Ureter (tissue), 1 donor: ENCODE measurements around the gene WDR5. TPM values are rescaled to one million over a fixed set of nuclear protein-coding genes. Genes with fewer than 3 reads are reported as not detected.

Experiments
- DNase-seq: peaks from one replicate; pipeline ENCODE4 v3.0.0-alpha.2; 2020; ENCODE audit warnings: low spot score
- total RNA-seq: library from RNA; stranded (reverse); gene quantifications from one replicate; pipeline ENCODE4 v1.2.4, GENCODE V29; 2023
- donor health status: DM: yes; HTN: yes; CAD: no.

Gene WDR5
- total RNA-seq, 1 donor from 2014 or later: 30.6 TPM

- DNase-seq: no peak
Measured at GRCh38 chr9:134158242-134158641, 22.4 kb downstream of the WDR5 start.

DNA sequence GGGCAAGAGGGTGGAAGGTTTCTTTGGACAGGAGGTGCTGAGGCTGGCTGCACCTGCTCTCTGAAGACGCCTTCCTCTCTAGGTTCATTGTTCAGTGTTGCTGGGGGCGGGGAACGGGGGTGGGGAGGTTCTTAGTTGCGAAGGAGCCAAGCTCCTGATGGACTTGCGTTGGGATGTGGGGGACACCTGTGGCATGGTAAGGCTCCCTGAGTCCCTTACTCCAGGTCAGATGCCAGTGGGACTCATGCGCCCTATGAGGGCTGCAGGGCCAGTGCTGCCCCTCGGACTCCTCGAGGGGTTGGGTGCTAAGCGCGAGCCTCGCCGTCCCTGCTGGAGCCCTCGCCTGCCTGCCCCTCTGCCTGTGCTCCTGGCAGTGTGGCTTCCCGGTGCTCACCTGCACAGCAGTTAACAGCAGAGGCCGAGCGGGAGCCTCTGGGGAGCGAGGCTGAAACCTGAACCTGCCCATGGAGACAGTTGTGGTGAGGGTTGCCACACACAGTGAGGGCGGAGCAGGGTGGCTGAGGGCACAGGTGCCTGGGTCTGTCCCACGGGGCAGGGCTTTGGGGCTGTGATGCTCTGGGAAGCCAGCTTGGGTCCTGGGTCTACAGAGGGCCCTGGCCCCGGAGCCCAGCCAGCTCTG lies 23.0 kb downstream of the WDR5 start:
- no peak for DNase-seq

DNA sequence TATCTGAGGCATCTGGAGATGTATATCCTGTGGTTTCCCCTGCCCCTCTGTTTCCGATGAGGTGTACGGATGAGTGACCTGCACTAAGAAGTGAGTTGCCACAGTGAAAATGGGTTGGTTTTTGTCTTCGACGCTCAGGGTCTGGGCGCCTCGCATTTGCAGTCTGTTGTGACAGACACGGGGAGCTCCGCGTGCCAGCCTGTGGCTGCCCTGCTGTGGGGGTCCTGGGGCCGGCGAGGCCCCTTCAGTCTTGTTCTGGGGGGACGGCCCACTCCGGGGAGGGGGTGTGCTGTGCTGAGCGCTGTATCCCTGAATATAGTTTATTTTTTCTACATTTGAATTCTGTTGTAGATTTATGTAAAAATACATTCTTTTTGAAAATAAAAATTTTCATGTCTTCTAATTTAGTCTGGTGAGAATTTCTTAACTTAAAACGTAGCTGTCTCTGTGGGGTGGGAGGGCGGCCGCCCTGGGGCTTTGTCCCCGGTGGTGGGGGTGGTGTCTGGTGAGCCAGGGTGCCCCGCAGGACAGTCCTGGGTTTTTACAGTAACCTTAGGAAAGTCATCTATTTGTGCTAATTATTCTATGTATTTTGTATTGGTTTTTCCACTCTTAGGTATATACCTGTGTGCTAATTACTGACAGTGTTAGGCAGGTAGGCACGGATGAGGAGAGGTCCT lies 23.8 kb downstream of the WDR5 start:
- no peak for DNase-seq

- DNase-seq: no peak
Measured at GRCh38 chr9:134161647-134162046, 25.8 kb downstream of the WDR5 start.

DNA sequence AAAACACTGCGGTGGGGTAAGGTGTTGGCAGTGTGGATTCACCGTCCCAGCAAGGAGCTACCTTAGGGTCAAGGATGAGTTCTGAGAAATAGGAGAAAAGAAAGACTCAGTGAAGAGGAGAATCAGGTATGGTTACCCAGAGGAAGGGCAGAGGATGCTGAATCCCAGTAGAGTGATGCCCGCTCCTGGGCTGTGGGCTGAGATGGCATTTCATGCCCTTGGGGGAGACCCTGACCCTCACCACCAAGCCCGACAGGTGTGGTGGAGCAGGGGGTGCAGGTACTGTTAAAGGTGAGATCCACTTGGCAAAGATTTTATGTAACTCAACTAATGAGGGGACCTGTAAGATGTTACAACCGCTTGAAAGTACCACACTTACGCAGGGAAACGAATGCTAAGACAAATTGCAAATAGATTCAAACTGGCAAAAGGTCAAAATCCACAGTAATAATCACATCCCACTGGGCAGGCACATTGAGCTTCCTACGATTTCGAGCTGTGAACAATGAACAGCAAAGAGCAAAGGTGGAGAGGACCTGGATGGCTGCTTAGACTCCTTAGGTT lies 26.4 kb downstream of the WDR5 start:
- no peak for DNase-seq

DNA sequence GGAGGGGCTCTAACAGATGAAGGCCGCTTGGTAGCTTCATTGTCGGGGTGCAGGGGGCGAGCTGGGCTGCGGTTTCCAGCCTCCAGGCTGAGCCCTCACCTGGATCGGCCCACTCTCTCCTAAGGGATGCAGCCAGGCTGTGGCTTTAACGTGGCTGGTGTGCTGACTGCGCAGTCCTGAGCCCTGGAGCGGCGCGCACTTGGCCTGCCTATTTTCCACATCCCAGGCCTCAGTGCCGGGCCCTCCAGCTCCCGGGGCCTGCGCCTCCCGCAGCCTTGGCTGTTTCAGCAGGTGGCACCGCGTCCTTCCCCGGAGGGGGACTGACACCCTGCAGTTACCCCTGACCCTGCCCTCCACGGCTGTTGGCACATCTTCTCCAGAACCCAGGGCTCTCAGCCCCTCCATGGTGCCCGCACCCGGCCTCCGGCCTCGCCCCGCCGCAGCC lies 27.1 kb downstream of the WDR5 start:
- DNase-seq: peak; percentile 62

- DNase-seq: peak; percentile 73
Measured at GRCh38 chr9:134163371-134164196, 27.7 kb downstream of the WDR5 start.

DNA sequence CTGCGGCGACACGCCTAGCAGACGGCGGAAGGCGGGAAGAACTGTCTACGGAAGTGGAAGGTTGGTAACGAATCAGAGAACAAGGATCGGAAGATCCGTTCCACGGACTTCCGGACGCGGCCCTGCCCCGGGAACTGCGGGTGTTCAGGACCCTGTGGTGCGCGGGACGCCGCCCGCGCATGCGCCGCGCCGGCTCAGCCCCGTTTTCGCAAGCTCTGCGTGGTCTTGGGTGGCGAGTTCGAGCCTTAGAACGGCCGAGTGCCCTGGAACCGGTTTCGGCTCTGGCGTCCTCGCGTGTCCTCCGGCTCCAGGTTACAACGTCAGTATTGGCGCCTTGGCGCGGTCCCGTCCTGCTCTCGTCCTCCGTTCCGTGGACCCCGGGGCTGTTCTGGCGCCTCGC lies 29.0 kb downstream of the WDR5 start:
- no peak for DNase-seq

- DNase-seq: no peak
Measured at GRCh38 chr9:134165357-134166315, 29.8 kb downstream of the WDR5 start.

- DNase-seq: no peak
Measured at GRCh38 chr9:134166374-134166773, 30.5 kb downstream of the WDR5 start.

- DNase-seq: no peak
Measured at GRCh38 chr9:134167530-134167931, 31.6 kb downstream of the WDR5 start.

DNA sequence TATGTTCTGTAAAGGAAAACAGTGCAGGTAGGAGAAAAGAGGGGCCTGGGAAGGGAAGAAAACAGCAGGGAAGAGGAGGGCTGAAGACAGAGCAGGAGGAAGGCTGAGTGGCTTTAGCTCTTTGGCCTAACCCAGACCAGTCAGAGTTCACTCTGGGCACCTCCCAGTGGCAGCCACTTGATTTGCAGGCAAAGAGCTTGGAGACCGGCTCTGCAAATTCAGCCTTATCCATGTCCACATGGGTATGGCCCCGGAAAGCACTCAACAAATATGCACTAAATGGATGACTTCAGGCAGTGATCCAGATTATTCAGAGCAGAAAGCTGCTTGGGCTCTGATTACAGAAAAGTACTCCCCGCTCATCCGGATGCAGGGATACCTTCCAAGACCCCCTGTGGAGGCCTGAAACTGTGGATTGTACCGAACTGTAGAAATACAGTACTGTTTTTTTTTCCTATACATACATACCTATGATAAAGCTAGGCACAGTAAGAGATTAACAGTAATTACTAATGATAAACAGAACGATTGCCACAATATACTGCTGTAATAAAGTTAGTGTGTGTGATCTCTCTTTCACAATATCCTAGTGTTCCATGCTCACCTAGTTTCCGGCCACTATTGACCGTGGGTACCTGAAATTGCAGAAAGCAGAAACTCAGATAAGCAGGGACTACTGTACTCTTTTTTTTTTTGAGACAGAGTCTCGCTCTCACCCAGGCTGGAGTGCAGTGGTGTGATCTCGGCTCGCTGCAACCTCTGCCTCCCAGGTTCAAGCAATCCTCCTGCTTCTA lies 33.1 kb downstream of the WDR5 start:
- no peak for DNase-seq

GRCh38 chr9:134169724-134170401 lies 34.0 kb downstream of the WDR5 start:
- no peak for DNase-seq

DNA sequence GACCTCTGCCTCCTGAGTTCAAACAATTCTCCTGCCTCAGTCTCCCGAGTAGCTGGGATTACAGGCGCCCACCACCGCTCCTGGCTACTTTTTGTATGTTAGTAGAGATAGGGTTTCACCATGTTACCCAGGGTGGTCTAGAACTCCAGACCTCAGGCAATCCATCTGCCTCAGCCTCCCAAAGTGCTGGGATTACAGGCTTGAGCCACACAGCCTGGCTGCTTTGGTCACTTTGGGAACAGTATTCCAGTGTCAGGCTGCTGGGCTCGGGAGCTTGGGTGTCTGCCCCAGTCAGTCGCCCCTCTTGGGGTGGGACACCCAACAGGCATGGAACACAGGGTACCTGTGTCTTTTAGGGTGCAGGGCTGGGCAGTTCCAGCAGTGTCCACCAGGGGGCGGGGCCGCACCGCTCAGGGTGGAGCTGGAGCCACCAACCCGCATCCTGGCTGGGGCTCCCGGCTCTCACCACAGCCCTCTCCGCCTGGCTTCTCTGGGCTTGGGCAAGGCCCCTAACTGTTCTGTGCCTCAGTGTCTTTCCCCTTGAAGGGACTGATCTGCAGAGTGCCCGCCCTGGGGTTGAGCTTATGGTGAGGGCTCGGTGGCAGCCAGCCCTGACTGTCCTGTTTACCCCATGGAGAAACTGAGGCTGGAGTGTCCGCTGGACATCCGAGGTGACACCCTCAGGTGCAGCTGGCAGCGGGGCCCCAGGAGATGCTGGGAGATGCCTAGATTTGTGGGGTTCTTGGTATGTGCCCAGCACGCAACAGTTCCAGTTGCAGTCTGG lies 34.8 kb downstream of the WDR5 start:
- DNase-seq: no peak

DNA sequence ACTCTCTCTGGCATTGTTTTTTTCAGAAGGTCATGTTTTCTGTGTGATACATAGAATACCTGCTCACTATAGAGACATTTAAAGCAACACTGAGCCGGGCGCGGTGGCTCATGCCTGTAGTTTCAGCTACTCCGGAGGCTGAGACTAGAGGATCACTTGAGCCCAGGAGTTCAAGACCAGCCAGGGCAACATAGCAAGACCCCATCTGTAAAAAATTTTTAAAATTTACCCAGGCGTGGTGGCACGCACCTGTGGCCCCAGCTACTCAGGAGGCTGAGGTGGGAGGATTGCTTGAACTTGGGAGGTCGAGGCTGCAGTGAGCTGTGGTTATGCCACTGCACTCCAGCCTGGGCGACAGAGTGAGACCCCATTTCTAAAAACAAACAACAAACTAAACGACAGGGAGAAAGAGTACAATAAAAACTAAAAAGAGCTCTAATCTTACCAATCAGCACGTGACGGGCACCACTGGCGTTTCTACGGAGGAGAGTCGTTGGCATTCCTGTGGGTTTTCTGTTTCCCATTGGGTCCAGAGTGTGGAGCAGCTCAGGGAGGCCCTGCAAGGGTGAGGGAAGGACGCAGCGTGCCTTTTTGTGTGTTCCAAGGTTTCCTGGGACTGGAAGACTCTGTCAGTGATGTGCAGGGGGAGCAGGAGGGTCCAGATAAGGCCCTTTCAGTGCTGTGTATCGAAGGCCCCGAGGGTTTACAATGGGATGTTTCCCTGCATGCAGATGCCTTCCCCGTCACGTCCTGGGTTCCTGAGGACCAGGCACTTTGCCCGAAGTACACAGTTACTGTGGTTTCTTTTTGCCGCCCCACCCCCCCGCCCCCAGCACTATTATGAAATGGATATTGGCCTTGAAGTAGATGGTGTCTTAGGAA lies 35.7 kb downstream of the WDR5 start:
- no peak for DNase-seq

DNA sequence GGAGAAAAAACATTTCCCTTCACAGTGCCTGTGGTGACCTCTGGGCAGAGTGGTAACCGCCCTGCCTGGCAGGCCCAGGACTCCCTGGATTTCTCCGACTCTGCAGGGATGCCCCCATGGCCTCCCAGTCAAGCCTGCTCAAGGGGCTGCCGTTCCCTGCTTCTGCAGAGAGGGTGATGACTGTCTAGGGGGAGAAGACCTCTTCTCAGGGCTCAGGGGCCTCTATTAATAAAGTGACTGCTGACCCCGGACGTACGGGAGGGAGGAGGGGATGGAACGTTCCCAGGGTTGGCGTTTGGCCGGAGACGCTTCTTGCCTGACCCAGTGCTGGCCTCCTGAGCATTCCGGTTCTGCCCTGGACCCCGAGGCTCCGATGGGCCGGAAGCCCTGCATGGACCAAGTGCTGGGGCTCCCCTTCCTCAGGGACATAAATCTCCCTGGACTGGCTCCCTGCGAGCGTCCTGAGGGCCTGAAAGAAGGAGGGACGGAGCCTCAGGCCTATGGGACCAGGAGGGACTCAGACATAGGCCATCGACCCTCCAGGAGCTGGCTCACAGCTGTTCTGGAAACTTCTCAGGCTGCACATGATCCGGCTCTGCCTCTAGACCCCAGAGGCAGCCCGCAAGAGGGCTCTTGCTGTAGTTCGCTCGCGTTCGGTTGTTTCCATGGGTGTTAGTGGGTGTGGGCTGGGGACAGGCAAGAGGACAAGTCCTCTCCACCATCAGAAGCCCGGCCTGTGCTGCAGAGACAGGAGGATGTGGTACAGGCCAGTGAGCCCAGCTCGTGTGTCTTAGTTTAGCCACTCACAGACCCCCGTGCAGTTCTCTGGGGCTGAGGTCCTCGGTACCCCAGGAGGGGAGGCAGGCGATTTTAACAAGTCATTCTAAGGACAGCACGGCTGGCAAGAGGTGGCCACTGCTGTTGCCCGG lies 36.6 kb downstream of the WDR5 start:
- no peak for DNase-seq
